GM12872 (cell line): Measurements from ENCODE around the gene HOPX.

Experiments
- CTCF ChIP-seq: IDR thresholded peaks from 3 replicates; pipeline ENCODE4 v1.5.1; 2011; ENCODE audit warnings: low read depth, mild to moderate bottlenecking, low read length, moderate library complexity; ENCODE audit not compliant: insufficient read depth

HOPX gene

GRCh38 chr4:56607926-56608325 lies 73.2 kb downstream of the HOPX start:
- no peak for TF ChIP-seq CTCF

- TF ChIP-seq CTCF = no peak
These were observed 74.7 kb downstream of the HOPX start for GRCh38 chr4:56606385-56606784.

- TF ChIP-seq CTCF = no peak
These were observed 77.8 kb downstream of the HOPX start for GRCh38 chr4:56603297-56603696.
